Loucy (cell line): ENCODE data around the gene CBARP.

Experiments
- H2AFZ ChIP-seq: fragments of 200-600 bp; sonication (generic); 2 replicates; pipeline ENCODE4 v1.6.0; 2016; ENCODE audit warnings: antibody characterized with exemption, mild to moderate bottlenecking, low read length, moderate library complexity
- H3F3A ChIP-seq: fragments of 200-600 bp; 2 replicates; pipeline ENCODE4 v1.6.0; 2016; ENCODE audit warnings: antibody characterized with exemption, low read depth, mild to moderate bottlenecking
- H3K27me3 ChIP-seq: fragments of 200-600 bp; sonication (generic); 2 replicates; pipeline ENCODE4 v1.6.1; 2014; ENCODE audit warnings: low read length, mild to moderate bottlenecking; ENCODE audit not compliant: insufficient read depth, poor library complexity, severe bottlenecking
- H3K36me3 ChIP-seq: fragments of 200-600 bp; sonication (generic); 2 replicates; pipeline ENCODE4 v1.6.1; 2016; ENCODE audit warnings: low read length; ENCODE audit not compliant: insufficient read depth
- H3K4me1 ChIP-seq: fragments of 200-600 bp; sonication (generic); 2 replicates; pipeline ENCODE4 v1.5.1; 2014; ENCODE audit warnings: low read length, mild to moderate bottlenecking; ENCODE audit not compliant: insufficient read depth, poor library complexity, severe bottlenecking
- H3K4me2 ChIP-seq: fragments of 200-600 bp; sonication (generic); 2 replicates; pipeline ENCODE4 v1.6.0; 2014; ENCODE audit warnings: antibody characterized with exemption, low read length, low read depth, mild to moderate bottlenecking; ENCODE audit not compliant: poor library complexity, severe bottlenecking
- H3K4me3 ChIP-seq: fragments of 200-600 bp; sonication (generic); 2 replicates; pipeline ENCODE4 v1.5.1; 2014; ENCODE audit warnings: low read length, mild to moderate bottlenecking, mixed read lengths; ENCODE audit not compliant: poor library complexity, severe bottlenecking
- H3K79me2 ChIP-seq: fragments of 200-600 bp; sonication (generic); 2 replicates; pipeline ENCODE4 v1.6.1; 2014; ENCODE audit warnings: low read length; ENCODE audit not compliant: insufficient read depth
- H3K9ac ChIP-seq: fragments of 200-600 bp; sonication (generic); 2 replicates; pipeline ENCODE4 v1.6.0; 2014; ENCODE audit warnings: mild to moderate bottlenecking, low read depth, low read length, moderate library complexity; ENCODE audit not compliant: poor library complexity, severe bottlenecking
- H3K9me2 ChIP-seq: fragments of 200-600 bp; sonication (generic); replicated peaks from 2 replicates; pipeline ENCODE4 v1.6.1; 2016; ENCODE audit warnings: low read depth, low read length, mixed read lengths
- H3K9me3 ChIP-seq: fragments of 200-600 bp; sonication (generic); 2 replicates; pipeline ENCODE4 v1.6.1; 2014; ENCODE audit warnings: mild to moderate bottlenecking, antibody characterized with exemption, low read length, low read depth; ENCODE audit not compliant: insufficient read depth
- H4K20me1 ChIP-seq: fragments of 200-600 bp; sonication (generic); 2 replicates; pipeline ENCODE4 v1.6.0; 2014; ENCODE audit warnings: antibody characterized with exemption, low read length, mild to moderate bottlenecking; ENCODE audit not compliant: insufficient read depth, poor library complexity, severe bottlenecking
- EZH2phosphoT487 ChIP-seq: fragments of 200-600 bp; IDR thresholded peaks from 2 replicates; pipeline ENCODE4 v1.6.1; 2018; ENCODE audit warnings: antibody characterized with exemption, mild to moderate bottlenecking, moderate library complexity, borderline replicate concordance
- TF ChIP-seq, protein P1 (sequence below): fragments of 200-600 bp; sonication (generic); conservative IDR thresholded peaks from 2 replicates; pipeline ENCODE4 v1.5.1; 2014; ENCODE audit warnings: mild to moderate bottlenecking, antibody characterized with exemption, low read length

Gene CBARP

DNA sequence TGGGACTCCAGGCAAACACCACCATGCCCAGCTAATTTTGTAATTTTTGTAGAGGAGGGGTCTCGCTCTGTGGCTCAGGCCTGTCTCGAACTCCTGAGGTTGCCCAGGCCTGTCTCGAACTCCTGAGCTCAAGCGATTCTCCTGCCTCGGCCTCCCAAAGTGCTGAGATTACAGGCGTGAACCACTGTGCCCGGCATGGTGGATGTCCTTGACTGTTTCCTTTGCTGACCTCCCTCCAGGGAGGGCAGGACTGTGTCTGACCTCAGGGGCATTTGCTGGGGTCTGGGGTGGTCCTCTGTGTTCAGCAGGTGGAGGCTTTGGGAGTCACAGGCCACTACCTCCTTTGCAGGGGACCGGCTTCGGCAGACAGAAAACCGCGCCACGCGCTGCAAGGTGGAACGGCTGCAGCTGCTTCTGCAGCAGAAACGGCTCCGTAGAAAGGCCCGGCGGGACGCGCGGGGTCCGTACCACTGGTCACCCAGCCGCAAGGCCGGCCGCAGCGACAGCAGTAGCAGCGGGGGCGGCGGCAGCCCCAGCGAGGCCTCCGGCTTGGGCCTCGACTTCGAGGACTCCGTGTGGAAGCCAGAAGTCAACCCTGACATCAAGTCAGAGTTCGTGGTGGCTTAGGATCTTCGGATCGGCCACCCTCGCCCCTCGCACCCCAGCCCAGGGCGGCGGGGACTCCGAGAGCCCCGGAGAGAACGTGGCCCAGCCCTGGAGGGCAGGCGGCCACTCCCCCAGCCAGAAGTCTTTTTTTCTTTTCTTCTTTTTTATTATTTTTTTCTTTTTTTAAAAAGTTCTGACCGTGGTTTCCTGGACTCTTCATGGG lies 19.1 kb upstream of the CBARP start:
- Histone ChIP-seq H3K4me1 (peaks cover 44% of the 10 kb centered on the region), H3K4me3 (no peak overlapping the region), H2AFZ (no peak overlapping the region), H3K9me2 (no peaks in the 10 kb centered on the region), H3K79me2 (peaks cover 73% of the 10 kb centered on the region), H3K27me3 (no peaks in the 10 kb centered on the region), H3K36me3 (peaks cover 42% of the 10 kb centered on the region; the same call in 1 of the 2 replicates), H4K20me1 (peaks cover 81% of the 10 kb centered on the region), H3K4me2 (no peak overlapping the region), H3F3A (peaks cover 16% of the 10 kb centered on the region; the same call in 1 of the 2 replicates), H3K9ac (no peak overlapping the region), H3K9me3 (no peaks in the 10 kb centered on the region)
- TF ChIP-seq, protein P1, sequence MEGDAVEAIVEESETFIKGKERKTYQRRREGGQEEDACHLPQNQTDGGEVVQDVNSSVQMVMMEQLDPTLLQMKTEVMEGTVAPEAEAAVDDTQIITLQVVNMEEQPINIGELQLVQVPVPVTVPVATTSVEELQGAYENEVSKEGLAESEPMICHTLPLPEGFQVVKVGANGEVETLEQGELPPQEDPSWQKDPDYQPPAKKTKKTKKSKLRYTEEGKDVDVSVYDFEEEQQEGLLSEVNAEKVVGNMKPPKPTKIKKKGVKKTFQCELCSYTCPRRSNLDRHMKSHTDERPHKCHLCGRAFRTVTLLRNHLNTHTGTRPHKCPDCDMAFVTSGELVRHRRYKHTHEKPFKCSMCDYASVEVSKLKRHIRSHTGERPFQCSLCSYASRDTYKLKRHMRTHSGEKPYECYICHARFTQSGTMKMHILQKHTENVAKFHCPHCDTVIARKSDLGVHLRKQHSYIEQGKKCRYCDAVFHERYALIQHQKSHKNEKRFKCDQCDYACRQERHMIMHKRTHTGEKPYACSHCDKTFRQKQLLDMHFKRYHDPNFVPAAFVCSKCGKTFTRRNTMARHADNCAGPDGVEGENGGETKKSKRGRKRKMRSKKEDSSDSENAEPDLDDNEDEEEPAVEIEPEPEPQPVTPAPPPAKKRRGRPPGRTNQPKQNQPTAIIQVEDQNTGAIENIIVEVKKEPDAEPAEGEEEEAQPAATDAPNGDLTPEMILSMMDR: no peak
- no peak for TF ChIP-seq EZH2phosphoT487

- no peaks in the 10 kb centered on the region for H3K27me3 ChIP-seq
- H3K9ac ChIP-seq: no peak overlapping the region
- H3K9me2 ChIP-seq: no peaks in the 10 kb centered on the region
- no peak overlapping the region for H2AFZ ChIP-seq
- TF ChIP-seq, protein P1: no peak
- TF ChIP-seq EZH2phosphoT487: no peak
- peaks cover 86% of the 10 kb centered on the region for H3K79me2 ChIP-seq
- peaks cover 34% of the 10 kb centered on the region for H3K4me1 ChIP-seq
- no peak overlapping the region for H3K4me2 ChIP-seq
- peaks cover 16% of the 10 kb centered on the region; the same call in 1 of the 2 replicates for H3F3A ChIP-seq
- H3K9me3 ChIP-seq: no peaks in the 10 kb centered on the region
- no peak overlapping the region for H3K4me3 ChIP-seq
- peaks cover 42% of the 10 kb centered on the region; the same call in 1 of the 2 replicates for H3K36me3 ChIP-seq
- H4K20me1 ChIP-seq: peaks cover 91% of the 10 kb centered on the region
Measured at GRCh38 chr19:1255186-1256161, 17.7 kb upstream of the CBARP start.

DNA sequence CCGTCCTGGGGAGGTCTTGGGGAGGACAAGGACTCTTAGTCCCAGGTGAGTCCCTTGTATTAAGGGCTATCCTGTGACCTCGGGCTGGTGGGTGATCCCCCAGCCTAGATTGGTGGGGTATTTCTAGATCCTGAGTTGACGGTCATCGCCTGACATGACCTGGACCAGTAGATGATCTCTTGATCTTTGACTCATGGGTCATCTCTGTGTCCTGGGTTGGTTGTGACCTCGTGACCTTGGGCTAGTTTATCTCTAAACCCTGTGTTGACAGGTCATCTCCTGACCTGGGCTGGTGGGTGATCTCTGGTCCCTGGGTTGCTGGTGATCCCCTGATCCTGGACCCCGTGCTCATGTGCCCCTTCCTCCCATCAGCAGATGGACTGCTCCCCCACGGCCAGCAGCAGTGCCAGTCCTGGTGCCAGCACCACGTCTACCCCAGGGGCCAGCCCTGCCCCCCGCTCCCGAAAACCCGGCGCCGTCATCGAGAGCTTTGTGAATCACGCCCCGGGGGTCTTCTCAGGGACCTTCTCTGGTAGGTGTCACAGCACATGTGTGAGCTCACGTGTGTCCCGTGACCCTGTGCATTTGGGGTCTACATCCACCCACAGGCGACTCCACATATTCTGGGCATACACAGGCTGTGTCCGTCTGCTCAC lies 16.9 kb upstream of the CBARP start:
- H3K4me1 ChIP-seq: peaks cover 26% of the 10 kb centered on the region
- H3K9me3 ChIP-seq: no peaks in the 10 kb centered on the region
- H3K27me3 ChIP-seq: no peaks in the 10 kb centered on the region
- H4K20me1 ChIP-seq: peaks cover 84% of the 10 kb centered on the region
- no peak overlapping the region for H2AFZ ChIP-seq
- H3K4me2 ChIP-seq: peak overlapping the region; percentile 98
- no peaks in the 10 kb centered on the region for H3K9me2 ChIP-seq
- H3K79me2 ChIP-seq: peaks cover 88% of the 10 kb centered on the region
- H3K4me3 ChIP-seq: no peak overlapping the region
- peaks cover 12% of the 10 kb centered on the region; the same call in 1 of the 2 replicates for H3F3A ChIP-seq
- no peak for TF ChIP-seq EZH2phosphoT487
- TF ChIP-seq, protein P1: no peak
- H3K9ac ChIP-seq: no peak overlapping the region
- H3K36me3 ChIP-seq: peaks cover 42% of the 10 kb centered on the region; the same call in 1 of the 2 replicates
